GM19324 (cell line): ENCODE measurements around the gene SPATA13.

Experiments used
- ATAC-seq: cut with Tn5 transposase; IDR thresholded peaks from one replicate; pipeline ENCODE4 v1.9.1; 2021; ENCODE audit warnings: mild to moderate bottlenecking, moderate library complexity; ENCODE audit not compliant: unreplicated experiment, low FRiP score

Gene SPATA13

DNA sequence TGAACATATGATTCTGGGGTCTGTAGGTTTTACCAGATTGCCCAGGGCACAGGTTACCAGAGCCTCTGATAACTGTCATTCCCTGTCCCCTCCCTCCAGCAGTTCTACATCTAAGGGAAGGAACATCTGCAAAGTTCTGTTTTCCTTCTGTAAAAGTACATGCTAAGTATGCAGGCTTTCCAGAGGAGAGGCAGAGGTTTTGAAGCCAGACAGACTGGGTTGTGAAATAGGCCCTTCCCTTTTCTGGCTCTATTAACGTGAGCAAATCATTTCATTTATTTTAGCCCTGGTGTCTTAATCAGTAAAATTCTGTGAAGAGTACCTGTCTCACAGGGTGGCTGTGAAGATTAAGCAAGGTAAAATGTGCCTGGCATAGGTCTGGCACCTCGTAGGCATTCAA is 82.8 kb downstream of the SPATA13 start:
- no peak for ATAC-seq

GRCh38 chr13:24244802-24245201 is 84.3 kb downstream of the SPATA13 start:
- ATAC-seq = no peak

DNA sequence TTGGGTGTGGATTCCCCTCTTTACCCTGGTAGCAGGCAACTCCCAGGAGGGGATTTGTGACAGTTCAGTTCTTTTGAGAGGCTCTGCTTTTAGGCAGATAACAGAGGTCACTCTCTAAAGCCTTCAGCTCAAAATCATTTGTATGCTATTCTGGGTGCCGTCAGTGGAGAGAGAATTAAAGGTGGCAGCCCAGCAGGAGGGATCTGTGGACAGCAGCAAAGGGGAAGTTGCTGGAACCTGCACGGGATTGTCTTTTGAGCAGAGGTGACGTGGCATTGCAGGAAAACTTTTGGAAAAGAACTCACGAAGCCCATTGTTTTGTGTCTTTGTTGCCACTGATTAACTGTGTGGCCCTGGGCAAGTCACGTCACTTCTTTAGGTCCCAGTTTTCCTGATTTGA is 86.5 kb downstream of the SPATA13 start:
- no peak for ATAC-seq

DNA sequence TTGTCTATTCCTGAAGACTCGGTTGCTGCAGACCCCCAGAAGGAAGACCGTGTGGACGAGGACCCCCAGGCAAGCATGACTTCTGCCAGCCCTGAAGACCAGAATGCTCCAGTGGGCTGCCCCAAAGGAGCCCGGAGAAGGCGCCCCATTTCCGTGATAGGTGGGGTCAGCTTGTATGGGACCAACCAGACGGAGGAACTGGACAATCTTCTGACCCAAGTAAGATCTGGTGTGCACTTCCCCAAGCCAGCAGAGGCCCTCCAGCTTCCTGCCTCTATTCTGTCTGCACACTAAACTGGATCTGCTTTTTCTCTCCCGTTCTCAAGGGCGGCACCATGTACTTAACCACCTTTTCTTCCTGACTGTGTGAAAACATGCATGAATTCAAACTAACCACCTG is 89.1 kb downstream of the SPATA13 start:
- ATAC-seq = no peak

- ATAC-seq = no peak
These were observed 90.0 kb downstream of the SPATA13 start for GRCh38 chr13:24250376-24251057.

DNA sequence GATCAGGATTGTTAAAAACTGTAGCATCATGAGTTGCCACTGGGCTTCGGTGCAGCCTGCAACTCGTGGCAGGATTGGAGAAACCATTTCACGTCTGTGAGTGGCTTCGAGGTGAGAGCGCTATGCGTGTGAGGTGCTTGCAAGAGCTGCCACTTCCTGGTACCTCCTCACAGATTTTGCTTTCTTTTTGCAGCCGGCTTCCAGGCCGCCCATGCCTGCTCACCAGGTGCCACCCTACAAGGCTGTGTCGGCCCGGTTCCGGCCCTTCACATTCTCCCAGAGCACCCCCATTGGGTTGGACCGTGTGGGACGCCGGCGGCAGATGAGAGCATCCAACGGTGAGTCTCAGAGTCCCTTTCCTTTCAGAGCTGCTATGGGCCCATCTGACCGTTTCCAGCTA is 91.0 kb downstream of the SPATA13 start:
- ATAC-seq = no peak

DNA sequence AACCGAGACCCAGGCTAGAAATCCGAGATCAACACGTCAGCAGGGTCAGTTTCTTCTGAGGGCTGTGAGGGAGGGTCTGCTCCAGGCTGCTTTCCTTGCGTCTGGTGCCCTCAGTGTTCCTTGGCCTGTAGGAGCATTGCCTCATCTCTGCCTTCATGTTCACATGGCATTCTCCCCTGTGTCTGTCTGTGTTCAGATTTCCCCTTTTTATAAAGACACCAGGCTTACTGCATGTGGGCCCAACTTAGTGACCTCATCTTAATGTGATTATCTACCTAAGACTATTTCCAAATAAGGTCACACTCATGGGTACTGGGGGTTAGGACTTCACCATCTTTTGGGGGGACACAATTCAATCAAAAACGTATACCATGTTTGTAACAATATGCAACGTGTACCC is 91.6 kb downstream of the SPATA13 start:
- no peak for ATAC-seq

- no peak for ATAC-seq
These were observed 93.1 kb downstream of the SPATA13 start for GRCh38 chr13:24253520-24254145.

DNA sequence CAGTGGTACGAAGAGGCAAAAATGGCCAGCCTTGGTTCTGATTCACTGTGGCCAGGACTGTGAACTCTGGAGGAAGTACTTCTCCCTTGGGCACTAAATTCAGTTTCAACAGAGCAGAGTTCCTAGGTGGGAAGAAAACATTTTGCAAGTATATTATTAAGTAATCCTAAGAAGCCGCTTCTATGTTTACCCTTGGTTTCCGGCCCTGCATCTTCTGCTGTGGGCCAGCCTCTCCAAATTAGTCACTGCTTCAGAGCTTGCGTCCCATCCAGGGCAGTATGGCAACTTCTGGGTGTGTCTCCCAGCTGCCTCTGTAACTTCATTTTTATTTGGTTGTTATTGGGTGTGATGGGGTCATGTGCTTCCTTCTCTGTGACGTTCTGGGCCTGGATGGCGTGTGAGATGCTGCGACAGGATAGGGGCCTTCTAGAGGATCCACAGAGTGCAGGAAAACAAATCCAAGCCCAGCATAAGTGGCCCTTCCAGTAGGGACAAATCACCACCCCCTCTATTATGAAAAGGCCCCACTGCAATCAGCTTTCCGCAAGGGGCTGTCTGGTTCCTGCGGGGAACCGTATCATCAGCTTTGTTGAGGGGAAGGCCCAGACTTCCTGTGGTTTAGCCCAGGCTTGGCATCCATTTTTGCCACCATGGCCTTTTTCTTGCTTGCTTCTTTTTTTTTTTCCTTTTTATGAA is 93.8 kb downstream of the SPATA13 start:
- no peak for ATAC-seq

DNA sequence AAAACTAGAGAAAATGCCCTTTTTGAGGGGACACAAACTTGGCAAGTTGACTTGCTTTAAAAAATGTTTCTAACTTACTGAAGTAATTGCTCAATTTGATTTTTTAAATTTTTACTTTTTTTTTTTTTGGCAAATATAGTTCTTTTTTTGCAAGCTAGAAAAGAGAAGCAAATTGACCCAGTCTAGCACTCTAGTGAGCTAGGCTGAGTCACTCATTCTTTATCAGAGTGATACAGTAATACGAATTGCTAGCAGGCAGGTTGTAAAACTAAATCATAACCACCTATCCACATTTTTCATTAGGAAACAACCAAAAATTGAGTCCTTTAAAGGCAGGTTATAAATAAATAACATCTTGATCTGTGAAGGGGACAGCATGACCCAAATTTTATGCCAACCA is 97.0 kb downstream of the SPATA13 start:
- no peak for ATAC-seq

- ATAC-seq = no peak
These were observed 101.0 kb downstream of the SPATA13 start for GRCh38 chr13:24261566-24261965.

DNA sequence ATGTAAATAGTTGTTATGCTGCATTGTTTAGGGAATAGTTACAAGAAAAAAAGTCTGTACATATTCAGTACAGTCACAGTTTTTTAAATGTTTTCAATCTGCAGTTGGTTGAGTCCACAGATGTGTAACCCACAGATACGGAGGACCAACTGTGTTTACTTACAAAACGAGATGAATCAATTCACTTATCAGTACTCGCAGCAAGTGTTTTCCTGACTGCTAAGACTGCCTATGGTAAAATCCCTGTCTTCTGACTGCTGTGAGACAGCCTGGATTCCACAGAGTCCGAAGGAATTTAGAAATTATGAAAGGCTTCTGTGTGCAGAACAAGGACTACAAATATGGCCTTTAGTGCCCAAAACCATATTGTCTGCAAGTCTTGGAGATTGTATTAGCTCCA is 103.1 kb downstream of the SPATA13 start:
- no peak for ATAC-seq

GRCh38 chr13:24264976-24265375 is 104.5 kb downstream of the SPATA13 start:
- peak; percentile 54 for ATAC-seq

DNA sequence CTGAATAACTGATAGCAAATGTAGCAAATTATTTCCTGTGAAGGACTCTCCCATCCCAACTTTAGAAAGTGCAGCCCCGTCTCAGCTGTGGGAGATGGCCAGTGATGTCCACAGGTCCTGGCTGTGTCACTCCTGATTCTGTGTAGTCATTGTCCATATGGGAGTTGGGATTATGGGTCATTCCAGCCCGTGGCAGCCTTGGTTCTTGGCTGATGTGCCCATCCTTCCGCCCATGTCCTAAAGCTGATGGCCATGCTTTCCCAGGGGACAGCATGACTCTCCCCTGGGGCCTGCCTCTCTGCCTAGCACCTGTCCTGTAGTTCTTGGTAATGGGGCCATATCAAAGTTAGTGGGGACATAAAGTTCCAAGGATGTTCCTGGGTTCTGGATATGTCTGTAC is 104.9 kb downstream of the SPATA13 start:
- no peak for ATAC-seq

DNA sequence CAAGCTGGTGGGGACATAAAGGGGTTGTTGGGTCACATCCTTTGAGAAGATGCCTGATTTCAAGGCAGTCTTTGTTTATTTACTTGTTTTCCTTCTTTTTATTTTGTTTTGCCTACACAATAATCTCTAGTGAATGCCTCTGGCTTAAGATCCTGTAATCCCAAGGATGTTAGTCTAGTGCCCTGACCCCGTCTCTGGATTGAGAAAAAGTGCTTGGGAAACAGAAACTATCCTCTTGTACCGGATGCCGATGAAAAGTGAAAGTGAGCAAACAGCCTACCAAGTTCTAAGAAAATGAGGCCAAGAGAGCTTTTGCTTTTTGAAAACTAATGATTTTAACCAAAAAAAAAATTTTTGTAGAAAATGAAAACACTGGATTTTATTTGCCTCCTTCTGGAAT is 106.8 kb downstream of the SPATA13 start:
- ATAC-seq = no peak

GRCh38 chr13:24267801-24268200 is 107.3 kb downstream of the SPATA13 start:
- ATAC-seq = no peak

GRCh38 chr13:24269821-24270220 is 109.3 kb downstream of the SPATA13 start:
- no peak for ATAC-seq

DNA sequence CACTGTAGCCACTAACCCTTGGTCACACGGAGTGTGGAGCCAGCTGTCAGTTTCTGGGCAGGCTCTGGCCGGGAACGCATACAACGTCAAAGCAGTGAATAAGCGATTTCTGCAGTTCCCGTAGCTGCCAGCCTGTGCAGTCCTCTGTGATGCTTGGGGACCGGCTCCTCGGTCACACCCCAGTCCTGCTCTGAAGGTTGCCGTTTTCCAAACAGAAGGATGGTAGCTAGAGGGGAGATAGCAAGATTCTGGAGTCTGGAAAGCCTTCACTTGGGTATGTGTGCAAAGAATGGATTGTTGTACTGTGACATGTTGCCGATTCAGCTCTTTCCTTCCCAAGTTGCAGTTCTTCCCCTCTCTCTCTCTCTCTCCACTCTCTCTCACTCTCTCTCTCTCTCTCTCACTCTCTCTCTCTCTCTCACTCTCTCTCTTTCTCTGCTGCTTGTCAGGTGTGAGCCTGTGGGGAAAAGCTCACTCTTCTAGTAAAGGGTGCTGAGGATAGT is 110.2 kb downstream of the SPATA13 start:
- peak; percentile 46 for ATAC-seq

GRCh38 chr13:24271231-24271600 is 110.7 kb downstream of the SPATA13 start:
- peak; percentile 6 for ATAC-seq

- peak; percentile 43 for ATAC-seq
These were observed 111.3 kb downstream of the SPATA13 start for GRCh38 chr13:24271601-24272451.
